NCI-H1930 (cell line): ENCODE measurements around the gene TSHR.

Source experiments
- DNase-seq, 2 experiments: peaks; one replicate each; lab custom pipeline; 2025; lab: John Stamatoyannopoulos, UW

TSHR gene

DNA sequence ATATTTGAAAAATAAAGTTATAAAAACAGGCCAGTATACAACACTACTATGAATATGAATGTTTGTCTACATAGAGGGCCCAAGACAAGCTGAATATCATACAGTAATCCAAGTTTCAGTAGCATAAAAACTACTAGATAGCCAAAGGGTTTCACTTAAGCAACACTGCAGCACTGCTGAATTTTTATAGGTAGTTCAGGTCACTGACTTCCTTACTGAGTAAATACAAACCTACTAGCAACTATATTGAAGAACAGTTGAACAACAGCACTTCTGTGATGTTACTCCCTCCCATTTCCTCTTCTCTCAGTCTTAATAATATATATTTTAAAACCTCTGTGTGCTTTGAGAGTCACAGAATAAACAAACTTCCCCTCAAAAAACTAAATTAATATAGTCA lies 222.6 kb downstream of the TSHR start:
- no peak for DNase-seq

DNA sequence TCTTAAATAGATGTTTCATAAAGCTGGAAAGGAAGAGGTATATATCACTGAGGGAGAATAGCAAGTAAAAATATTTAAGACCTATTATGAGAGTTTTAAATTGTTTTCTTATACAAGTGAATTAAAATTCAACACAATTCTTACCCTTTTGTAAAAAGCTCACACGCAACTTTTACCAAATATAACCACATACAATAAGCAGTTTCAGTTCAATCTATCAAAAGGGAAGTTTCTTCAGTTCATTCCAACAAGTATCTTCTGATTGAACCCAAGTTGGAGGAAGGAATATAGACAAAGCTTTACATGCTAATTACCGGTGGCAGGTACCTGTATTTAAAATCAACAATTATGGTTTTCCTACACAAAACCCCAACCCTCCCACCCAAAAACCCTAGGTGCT lies 224.2 kb downstream of the TSHR start:
- DNase-seq: no peak

DNA sequence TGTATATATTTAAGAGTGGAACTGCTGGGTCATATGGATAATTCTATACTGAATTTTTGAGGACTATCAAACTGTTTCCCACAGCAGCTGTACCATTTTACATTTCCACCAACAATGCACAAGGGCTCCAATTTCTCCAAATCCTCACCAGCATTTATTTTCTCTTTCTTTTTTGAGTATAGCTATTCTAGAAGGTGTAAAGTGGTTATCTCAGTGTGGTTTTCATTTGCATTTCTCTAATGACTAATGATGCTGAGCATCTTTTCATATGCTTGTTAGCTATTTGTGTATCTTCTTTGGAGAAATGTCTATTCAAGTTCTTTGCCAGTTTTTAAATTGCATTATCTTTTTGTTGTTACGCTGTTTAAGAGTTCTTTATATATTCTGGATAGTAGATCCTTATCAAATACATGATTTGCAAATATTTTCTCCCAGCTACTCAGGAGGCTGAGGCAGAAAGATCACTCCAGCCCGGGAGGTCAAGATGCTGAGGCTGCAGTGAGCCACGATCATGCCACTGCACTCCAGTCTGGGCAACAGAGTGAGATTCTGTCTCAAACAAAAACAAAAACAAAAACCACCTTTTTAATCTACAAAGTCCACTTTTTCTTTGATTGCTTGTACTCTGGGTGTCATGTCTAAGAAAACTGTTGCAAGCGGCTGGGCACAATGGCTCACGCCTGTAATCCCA lies 232.6 kb downstream of the TSHR start:
- no peak for DNase-seq

DNA sequence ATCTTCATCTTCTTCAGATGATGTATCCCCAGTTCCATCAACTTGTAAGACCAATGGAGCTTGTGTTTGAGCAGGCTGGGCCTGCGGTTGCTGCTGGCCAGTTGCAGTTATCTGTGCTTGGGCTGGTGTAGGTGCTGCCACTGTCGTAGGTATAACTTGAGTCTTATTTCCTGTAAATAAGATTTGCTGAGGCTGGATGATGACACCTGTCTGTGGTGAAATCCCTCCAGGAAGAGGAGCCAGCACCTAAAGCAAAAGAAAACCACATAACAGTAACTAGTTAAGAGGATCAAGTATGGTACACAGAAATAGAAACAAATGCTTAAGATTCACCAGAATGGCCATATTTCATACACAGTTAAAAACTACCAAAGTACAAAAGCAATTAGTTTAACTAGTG lies 237.2 kb downstream of the TSHR start:
- no peak for DNase-seq

DNA sequence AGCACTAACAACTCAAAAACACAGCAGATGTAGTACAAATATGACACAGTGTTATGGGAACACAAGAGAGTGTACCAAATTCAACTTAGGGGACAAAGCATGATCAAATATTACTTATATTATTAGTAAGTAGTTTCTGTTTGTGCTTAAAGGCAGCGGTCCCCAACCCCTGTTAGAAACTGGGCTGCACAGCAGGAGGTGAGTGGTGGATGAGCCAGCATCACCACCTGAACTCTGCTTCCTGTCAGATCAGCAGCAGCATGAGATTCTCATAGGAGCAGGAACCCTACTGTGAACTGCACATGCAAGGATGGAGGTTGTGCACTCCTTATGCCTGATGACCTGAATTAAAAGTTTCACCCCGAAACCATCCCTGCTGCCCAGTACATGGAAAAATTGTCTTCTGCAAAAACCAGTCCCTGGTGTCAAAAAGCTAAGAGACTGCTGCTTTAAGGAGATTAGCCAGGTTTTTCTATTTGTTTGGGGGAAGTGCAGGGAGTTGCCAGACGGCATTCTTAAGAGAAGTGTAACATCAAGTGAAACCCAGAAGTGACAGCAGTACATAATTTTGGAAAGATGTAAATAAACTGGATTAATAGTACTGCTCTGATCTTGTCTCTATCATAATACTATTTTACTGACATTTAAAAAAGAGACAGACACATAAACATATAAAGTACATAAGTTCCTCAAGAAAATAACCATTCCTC lies 238.7 kb downstream of the TSHR start:
- DNase-seq: no peak
